GM18511 (cell line): Measurements from ENCODE around the gene LRP1B.
"Not testable (repeated sequence)": the region's sequence is repeated elsewhere in the genome, so short reads cannot be mapped to it uniquely, and the experiment has no call there.

Experiments used
- ATAC-seq: cut with Tn5 transposase; IDR thresholded peaks from one replicate; pipeline ENCODE4 v1.9.1; 2021; ENCODE audit warnings: mild to moderate bottlenecking, moderate library complexity; ENCODE audit not compliant: unreplicated experiment

LRP1B gene

GRCh38 chr2:140509765-140510164, 1621.1 kb downstream of the LRP1B start:
- no peak for ATAC-seq

DNA sequence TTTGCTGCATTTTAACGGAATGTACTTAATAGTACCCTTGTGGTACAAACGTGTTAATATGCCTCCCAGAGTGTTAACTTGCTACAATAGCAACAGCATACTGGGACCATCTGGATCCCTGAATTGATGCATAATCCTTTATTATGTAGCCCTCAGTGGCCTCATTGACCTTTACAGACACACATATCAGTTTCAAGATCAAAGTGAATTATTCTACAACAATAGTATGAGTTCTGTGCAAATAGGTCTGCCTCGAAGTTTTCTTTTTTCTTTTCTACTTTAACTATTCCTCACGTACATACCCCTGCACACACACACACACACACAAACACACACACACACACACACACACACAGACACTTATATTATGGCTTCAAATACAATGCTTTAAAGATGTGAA, 1622.1 kb downstream of the LRP1B start:
- no peak for ATAC-seq

GRCh38 chr2:140506606-140507005, 1624.2 kb downstream of the LRP1B start:
- no peak for ATAC-seq

GRCh38 chr2:140504601-140505000, 1626.2 kb downstream of the LRP1B start:
- ATAC-seq: no peak

DNA sequence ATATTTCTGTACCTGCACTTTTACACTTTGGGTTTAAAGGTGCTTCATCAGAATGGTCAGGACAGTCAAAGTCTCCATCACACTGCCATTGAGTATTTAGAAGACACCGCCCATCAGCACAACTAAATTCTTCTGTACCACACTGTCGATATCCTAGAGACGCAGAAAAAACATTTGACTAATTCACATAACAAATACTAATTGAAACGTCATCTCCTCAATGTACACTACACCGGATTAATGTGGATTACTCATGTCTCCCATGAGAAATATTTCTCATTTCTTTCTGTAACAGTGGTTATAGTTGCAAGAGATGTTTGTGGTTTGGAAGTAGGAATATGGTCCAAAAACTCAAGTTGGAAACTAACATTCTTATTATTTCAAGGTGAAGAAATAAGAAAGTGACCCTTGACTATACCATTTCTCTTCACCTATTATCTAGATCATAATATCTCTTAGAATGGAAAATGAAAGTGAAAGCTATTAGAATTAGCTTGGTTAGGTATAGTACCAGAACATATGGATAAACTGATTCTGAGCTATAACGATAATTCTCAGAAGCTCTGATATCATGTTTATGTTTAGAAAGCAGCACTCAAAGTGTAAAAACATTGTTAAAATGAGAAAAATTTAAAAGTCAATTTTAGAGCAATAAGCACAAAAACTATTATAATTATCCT, 1627.7 kb downstream of the LRP1B start:
- ATAC-seq: no peak

DNA sequence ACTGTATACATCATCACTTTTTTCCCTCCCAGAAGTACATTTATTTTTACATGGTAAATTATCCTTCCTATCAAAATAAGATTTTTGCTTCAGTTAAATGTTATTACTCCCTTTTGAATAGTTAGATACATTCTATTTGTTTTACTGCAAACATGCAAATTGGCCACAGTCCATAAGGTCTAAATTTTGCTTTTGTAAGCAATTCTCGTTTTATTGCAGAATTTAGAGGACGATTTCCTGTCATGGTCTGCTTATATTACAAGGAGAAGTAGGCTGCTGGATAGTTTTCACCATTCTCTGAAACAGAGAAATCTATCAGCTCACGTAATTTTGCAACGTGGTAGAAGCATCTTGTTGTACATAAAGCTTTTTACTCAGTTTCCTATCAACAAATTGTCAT, 1632.5 kb downstream of the LRP1B start:
- ATAC-seq: no peak

- no peak for ATAC-seq
These were observed 1634.1 kb downstream of the LRP1B start for GRCh38 chr2:140496714-140497113.

GRCh38 chr2:140491876-140492275, 1638.9 kb downstream of the LRP1B start:
- ATAC-seq: no peak

GRCh38 chr2:140489193-140489592, 1641.6 kb downstream of the LRP1B start:
- ATAC-seq: no peak

- no peak for ATAC-seq
These were observed 1649.7 kb downstream of the LRP1B start for GRCh38 chr2:140481136-140481535.

- no peak for ATAC-seq
These were observed 1657.0 kb downstream of the LRP1B start for GRCh38 chr2:140473851-140474250.

DNA sequence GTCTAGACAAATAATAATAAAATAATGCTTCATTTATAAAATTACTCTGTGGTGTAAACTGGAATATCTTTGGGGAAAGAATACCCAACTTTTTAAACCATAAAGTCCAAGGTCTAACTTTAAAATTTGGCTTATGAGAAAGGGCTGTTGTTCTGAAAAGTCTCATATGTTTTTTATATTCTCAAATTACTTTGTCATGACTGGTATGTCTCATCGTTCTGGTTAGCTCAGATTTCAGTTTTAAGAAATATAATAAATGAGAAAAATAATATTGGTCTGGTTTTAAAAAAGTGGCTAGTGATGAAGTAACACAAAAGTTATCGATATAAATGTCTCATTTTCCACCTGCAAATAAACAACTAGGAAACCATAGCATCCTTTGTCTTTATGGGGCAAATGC, 1658.1 kb downstream of the LRP1B start:
- no peak for ATAC-seq

DNA sequence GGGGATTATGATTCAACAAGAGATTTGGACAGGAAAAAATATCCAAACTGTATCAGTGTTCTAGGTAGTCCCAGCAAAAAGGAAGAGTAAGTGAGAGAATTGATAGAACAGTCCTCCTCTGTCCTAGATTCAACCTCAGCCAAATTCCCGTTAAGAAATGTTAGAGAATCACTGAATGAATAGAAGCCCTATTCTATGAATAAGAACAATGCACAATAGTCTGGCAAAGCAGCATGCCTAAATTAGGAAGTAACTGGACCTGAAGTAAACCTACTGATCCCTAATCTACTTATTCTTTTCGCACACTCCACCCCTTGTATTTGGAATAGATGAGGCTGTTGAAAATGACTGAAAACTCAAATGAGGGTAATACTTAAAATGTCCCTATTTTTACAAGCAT, 1665.5 kb downstream of the LRP1B start:
- ATAC-seq: no peak

GRCh38 chr2:140462990-140463389, 1667.8 kb downstream of the LRP1B start:
- no peak for ATAC-seq

GRCh38 chr2:140457483-140457882, 1673.3 kb downstream of the LRP1B start:
- no peak for ATAC-seq

- no peak for ATAC-seq
These were observed 1675.5 kb downstream of the LRP1B start for GRCh38 chr2:140455315-140455714.

DNA sequence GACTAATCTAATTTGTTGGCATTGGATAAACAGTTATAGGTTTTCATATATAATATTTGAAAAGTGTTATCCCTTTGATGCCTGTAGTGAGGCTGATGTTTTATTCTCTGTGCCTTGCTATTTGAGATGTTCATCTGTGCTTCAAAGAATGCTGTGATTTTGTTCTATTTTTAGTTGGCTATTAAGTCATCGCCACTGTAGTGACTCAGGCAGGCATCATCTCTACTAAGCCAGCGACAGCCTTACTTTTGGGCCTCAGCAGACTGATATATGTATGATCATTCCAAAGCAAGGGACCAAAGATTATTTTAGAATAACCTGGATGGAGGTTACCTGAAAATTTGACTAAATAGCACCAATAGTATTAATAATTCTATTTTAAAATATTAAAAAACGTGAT, 1676.1 kb downstream of the LRP1B start:
- no peak for ATAC-seq

GRCh38 chr2:140451324-140451723, 1679.5 kb downstream of the LRP1B start:
- no peak for ATAC-seq

- ATAC-seq: no peak
These were observed 1688.5 kb downstream of the LRP1B start for GRCh38 chr2:140442319-140442718.

- no peak for ATAC-seq
These were observed 1690.0 kb downstream of the LRP1B start for GRCh38 chr2:140440815-140441214.

- no peak for ATAC-seq
These were observed 1693.9 kb downstream of the LRP1B start for GRCh38 chr2:140436936-140437335.

GRCh38 chr2:140427033-140427432, 1703.8 kb downstream of the LRP1B start:
- ATAC-seq: not testable (repeated sequence)

GRCh38 chr2:140424471-140424870, 1706.3 kb downstream of the LRP1B start:
- no peak for ATAC-seq
